IMR-90 (cell line): ENCODE data around the gene SERPINA12. TPM values are rescaled to one million over a fixed set of nuclear protein-coding genes. Genes with fewer than 3 reads are reported as not detected.

Experiments
- ATAC-seq: fragments of 200-7000 bp; cut with Tn5 transposase; 2 replicates; pipeline ENCODE4 v1.9.1; 2020; ENCODE audit warnings: low read depth, mild to moderate bottlenecking, moderate library complexity
- BruUV-seq: library from RNA; stranded (reverse); fragments of 400-500 nt; replicated peaks from 2 replicates; lab custom pipeline; 2021; lab: Mats Ljungman, UMichigan
- CTCF ChIA-PET: fragments of 300-600 bp; formaldehyde crosslinking; extraction: SDS; loops from one replicate; lab custom pipeline; 2021; ENCODE audit warnings: antibody characterized with exemption; lab: Yijun Ruan, JAX
- POLR2A ChIA-PET: fragments of 300-600 bp; sonication (Branson Sonifier 250); formaldehyde crosslinking; loops from one replicate; lab custom pipeline; 2022; ENCODE audit warnings: antibody characterized with exemption; ENCODE audit not compliant: unreplicated experiment; lab: Charles Lee
- DNase-seq: peaks from one replicate; pipeline ENCODE4 v3.0.0; 2013
- H2AFZ ChIP-seq: replicated peaks from 2 replicates; pipeline ENCODE3; 2013; ENCODE audit warnings: low read length, mild to moderate bottlenecking; ENCODE audit not compliant: poor library complexity
- H2AK5ac ChIP-seq: 2 replicates; pipeline ENCODE4 v1.6.1; 2013; ENCODE audit warnings: low read depth, low read length, inconsistent platforms
- H2AK9ac ChIP-seq: replicated peaks from 2 replicates; pipeline ENCODE3; 2013; ENCODE audit warnings: mild to moderate bottlenecking, low read depth, low read length, moderate library complexity; ENCODE audit not compliant: poor library complexity
- H2BK120ac ChIP-seq: 2 replicates; pipeline ENCODE4 v1.6.1; 2013; ENCODE audit warnings: low read depth, low read length, inconsistent platforms
- H2BK15ac ChIP-seq: 3 replicates; pipeline ENCODE4 v1.6.1; 2013; ENCODE audit warnings: low read depth, low read length, inconsistent platforms
- H2BK20ac ChIP-seq: 2 replicates; pipeline ENCODE4 v1.6.1; 2013; ENCODE audit warnings: low read depth, mild to moderate bottlenecking, inconsistent platforms, low read length, moderate library complexity
- H2BK5ac ChIP-seq: 2 replicates; pipeline ENCODE4 v1.6.1; 2013; ENCODE audit warnings: mild to moderate bottlenecking, low read depth, low read length, inconsistent platforms; ENCODE audit not compliant: poor library complexity, severe bottlenecking
- H3K14ac ChIP-seq: replicated peaks from 2 replicates; pipeline ENCODE4 v1.6.1; 2013; ENCODE audit warnings: low read depth, low read length, inconsistent platforms
- H3K18ac ChIP-seq: 2 replicates; pipeline ENCODE4 v1.6.1; 2013; ENCODE audit warnings: low read depth, low read length, control low read depth
- H3K23ac ChIP-seq: 2 replicates; pipeline ENCODE4 v1.6.1; 2013; ENCODE audit warnings: low read depth, low read length, inconsistent platforms
- H3K27ac ChIP-seq: 2 replicates; pipeline ENCODE4 v1.5.1; 2013; ENCODE audit warnings: mild to moderate bottlenecking, control low read depth, low read length; ENCODE audit not compliant: insufficient read depth
- H3K27me3 ChIP-seq: 2 replicates; pipeline ENCODE4 v1.6.1; 2013; ENCODE audit warnings: low read length; ENCODE audit not compliant: control insufficient read depth, insufficient read depth
- H3K36me3 ChIP-seq: 2 replicates; pipeline ENCODE4 v1.6.1; 2013; ENCODE audit warnings: low read length, mixed read lengths; ENCODE audit not compliant: control insufficient read depth, insufficient read depth
- H3K4ac ChIP-seq: 2 replicates; pipeline ENCODE4 v1.6.1; 2013; ENCODE audit warnings: low read depth, low read length, inconsistent platforms
- H3K4me1 ChIP-seq: 2 replicates; pipeline ENCODE4 v1.6.1; 2013; ENCODE audit warnings: low read length, mixed read lengths; ENCODE audit not compliant: control insufficient read depth, insufficient read depth
- H3K4me2 ChIP-seq: 2 replicates; pipeline ENCODE4 v1.6.1; 2013; ENCODE audit warnings: low read depth, mild to moderate bottlenecking, control low read depth, low read length, moderate library complexity
- H3K4me3 ChIP-seq: 2 replicates; pipeline ENCODE4 v1.5.1; 2013; ENCODE audit warnings: low read depth, mild to moderate bottlenecking, control low read depth, low read length, moderate library complexity; ENCODE audit not compliant: insufficient read depth
- H3K56ac ChIP-seq: 2 replicates; pipeline ENCODE4 v1.6.1; 2013; ENCODE audit warnings: low read length, inconsistent platforms; ENCODE audit not compliant: insufficient read depth; ENCODE audit errors: extremely low read depth
- H3K79me1 ChIP-seq, 2 experiments: 2 replicates each; pipeline ENCODE4 v1.6.1; 2013; ENCODE audit warnings: low read length in 2 of 2, inconsistent platforms in 1 of 2, low read depth in 1 of 2
- H3K9ac ChIP-seq: 2 replicates; pipeline ENCODE4 v1.6.1; 2013; ENCODE audit warnings: low read depth, low read length, control low read depth
- H3K9me1 ChIP-seq: 2 replicates; pipeline ENCODE4 v1.6.1; 2013; ENCODE audit warnings: low read length, inconsistent platforms; ENCODE audit not compliant: insufficient read depth
- H3K9me3 ChIP-seq: 2 replicates; pipeline ENCODE4 v1.6.1; 2013; ENCODE audit warnings: low read length; ENCODE audit not compliant: control insufficient read depth, insufficient read depth
- H4K20me1 ChIP-seq: 2 replicates; pipeline ENCODE4 v1.6.1; 2013; ENCODE audit warnings: low read length, inconsistent platforms; ENCODE audit not compliant: insufficient read depth
- H4K5ac ChIP-seq: 2 replicates; pipeline ENCODE4 v1.6.1; 2013; ENCODE audit warnings: mild to moderate bottlenecking, low read depth, low read length, control low read depth
- H4K8ac ChIP-seq, 2 experiments: 2 replicates each; pipeline ENCODE4 v1.6.1; 2013; ENCODE audit warnings: low read depth in 2 of 2, low read length in 2 of 2, control low read depth in 1 of 2, inconsistent platforms in 1 of 2
- H4K91ac ChIP-seq: 2 replicates; pipeline ENCODE4 v1.6.1; 2013; ENCODE audit warnings: low read depth, low read length, inconsistent platforms; ENCODE audit not compliant: insufficient read depth
- BHLHE40 ChIP-seq: fragments of 150-350 bp; IDR thresholded peaks from 2 replicates; pipeline ENCODE4 v1.6.1; 2016; ENCODE audit warnings: mild to moderate bottlenecking, low read depth, low read length
- CEBPB ChIP-seq: IDR thresholded peaks from 2 replicates; pipeline ENCODE4 v1.6.1; 2012; ENCODE audit warnings: low read depth, low read length, improper control_type of control experiment
- CHD1 ChIP-seq: IDR thresholded peaks from 2 replicates; pipeline ENCODE4 v1.6.1; 2012; ENCODE audit warnings: low read depth, low read length, improper control_type of control experiment
- CTCF ChIP-seq: conservative IDR thresholded peaks from 2 replicates; pipeline ENCODE4 v1.5.1; 2012; ENCODE audit warnings: mild to moderate bottlenecking, low read depth, low read length, improper control_type of control experiment
- ELK1 ChIP-seq: fragments of 150-350 bp; IDR thresholded peaks from 2 replicates; pipeline ENCODE4 v1.6.1; 2016; ENCODE audit warnings: low read depth, mild to moderate bottlenecking, low read length, moderate library complexity, borderline replicate concordance
- FOS ChIP-seq: fragments of 150-350 bp; IDR thresholded peaks from 2 replicates; pipeline ENCODE4 v1.6.1; 2016; ENCODE audit warnings: low read depth, low read length
- MAFK ChIP-seq: IDR thresholded peaks from 2 replicates; pipeline ENCODE4 v1.6.1; 2012; ENCODE audit warnings: low read depth, low read length, improper control_type of control experiment
- MAZ ChIP-seq: IDR thresholded peaks from 2 replicates; pipeline ENCODE4 v1.6.1; 2012; ENCODE audit warnings: low read depth, mild to moderate bottlenecking, low read length, improper control_type of control experiment, moderate library complexity, borderline replicate concordance
- MXI1 ChIP-seq: IDR thresholded peaks from 2 replicates; pipeline ENCODE4 v1.6.1; 2012; ENCODE audit warnings: low read depth, mild to moderate bottlenecking, low read length, moderate library complexity, borderline replicate concordance
- NFE2L2 ChIP-seq: fragments of 150-350 bp; IDR thresholded peaks from 2 replicates; pipeline ENCODE4 v1.6.1; 2016; ENCODE audit warnings: low read depth, mild to moderate bottlenecking, low read length
- POLR2A ChIP-seq: IDR thresholded peaks from 2 replicates; pipeline ENCODE4 v1.6.1; 2012; ENCODE audit warnings: mild to moderate bottlenecking, low read depth, low read length
- RAD21 ChIP-seq: IDR thresholded peaks from 2 replicates; pipeline ENCODE4 v1.6.1; 2012; ENCODE audit warnings: low read length, improper control_type of control experiment
- RCOR1 ChIP-seq: IDR thresholded peaks from 2 replicates; pipeline ENCODE4 v1.6.1; 2012; ENCODE audit warnings: mild to moderate bottlenecking, low read length, improper control_type of control experiment; ENCODE audit not compliant: insufficient replicate concordance
- RFX5 ChIP-seq: IDR thresholded peaks from 2 replicates; pipeline ENCODE4 v1.8.0; 2012; ENCODE audit warnings: low read depth, mild to moderate bottlenecking, low read length, moderate library complexity
- SMC3 ChIP-seq: fragments of 150-350 bp; IDR thresholded peaks from 2 replicates; pipeline ENCODE4 v1.6.1; 2016; ENCODE audit warnings: low read depth, mild to moderate bottlenecking, antibody characterized with exemption, low read length, moderate library complexity
- USF2 ChIP-seq: fragments of 150-350 bp; IDR thresholded peaks from 2 replicates; pipeline ENCODE4 v1.6.1; 2017; ENCODE audit warnings: mild to moderate bottlenecking, antibody characterized with exemption, low read length, low read depth
- WGBS, 2 experiments: methylation state at CpG; one replicate each; pipeline versions ENCODE4 v1.1.5 to v1.1.7; 2013; ENCODE audit warnings: missing lambda C conversion rate in 2 of 2; ENCODE audit not compliant: insufficient read length in 1 of 2; ENCODE audit errors: extremely low coverage in 2 of 2; 5-methylcytosine and 5-hydroxymethylcytosine counted together
- dilution Hi-C: fragments of 300-500 bp; cut with HindIII; formaldehyde crosslinking; loops from one replicate; pipeline ENCODE4 v1.14.3; 2018; ENCODE audit warnings: low sequenced_read_pairs; ENCODE audit not compliant: unreplicated experiment
- in situ Hi-C: fragments of 300-500 bp; cut with MboI; formaldehyde crosslinking; loops from 3 replicates; pipeline ENCODE4 v1.14.3; 2019; ENCODE audit warnings: low sequenced_read_pairs, inconsistent platforms, mixed read lengths
- intact Hi-C: fragments of 100-400 bp; cut with micrococcal nuclease; formaldehyde crosslinking; loops from 2 replicates; pipeline ENCODE4 v1.10.0; 2022
- polyA plus RNA-seq, 3 experiments: library from polyadenylated mRNA; depleted of rRNA; stranded (reverse); fragments of >200 nt; gene quantifications; 2 replicates each; pipeline ENCODE4 v1.2.3, GENCODE V29; 2012; ENCODE audit warnings: low replicate concordance in 1 of 3
- total RNA-seq: library from RNA; depleted of rRNA; stranded (reverse); fragments of >200 nt; gene quantifications from 2 replicates; pipeline ENCODE4 v1.2.3, GENCODE V29; 2012

The SERPINA12 gene
- total and polyA plus RNA-seq, 2 of the 4 experiments (the other 2 are of a cell fraction) = not detected

GRCh38 chr14:94505206-94505605, 4.1 kb downstream of the SERPINA12 start:
- intact Hi-C loops = no loop called here
- Histone ChIP-seq H2BK15ac (no peak overlapping the region), H4K91ac (no peak overlapping the region), H3K14ac (no peak overlapping the region), H2AK9ac (no peak overlapping the region), H3K23ac (no peak overlapping the region), H3K4ac (no peak overlapping the region), H3K9me1 (no peaks in the 10 kb centered on the region), H4K5ac (no peak overlapping the region), H3K18ac (no peak overlapping the region), H4K8ac (no peak overlapping the region), H3K27ac (no peak overlapping the region), H3K27me3 (no peaks in the 10 kb centered on the region), H3K9ac (no peak overlapping the region), H2BK120ac (no peak overlapping the region), H3K79me1 (no peaks in the 10 kb centered on the region), H2BK5ac (no peak overlapping the region), H2AFZ (no peak overlapping the region), H3K56ac (no peak overlapping the region), H2BK20ac (no peak overlapping the region), H4K20me1 (no peaks in the 10 kb centered on the region), H3K36me3 (no peaks in the 10 kb centered on the region), H2AK5ac (no peak overlapping the region), H3K4me2 (no peak overlapping the region), H3K4me3 (no peak overlapping the region), H3K4me1 (no peaks in the 10 kb centered on the region), H3K9me3 (0 out of 2 replicates have a peak, but pooled peaks cover 2% of the 10 kb centered on the region)
- no TSS peak for BruUV-seq
- dilution Hi-C loops = no loop called here
- ChIA-PET POLR2A (no interaction called here), CTCF (interaction anchor here (0.8 kb wide), 1 partner anchor 19 kb away, joined by 3 read pairs; no protein-coding TSS in a partner anchor)
- no peak for DNase-seq
- 79% methylated on average over 3 of the region's 4 CpGs; no CpG with 5 or more reads in 1 of the 2 experiments for WGBS, 2 experiments
- TF ChIP-seq MAZ = no peak
- no peak for TF ChIP-seq CHD1
- no peak for TF ChIP-seq ELK1
- TF ChIP-seq CEBPB = no peak
- no peak for TF ChIP-seq MAFK
- TF ChIP-seq MXI1 = no peak
- TF ChIP-seq NFE2L2 = no peak
- TF ChIP-seq FOS = no peak
- TF ChIP-seq RFX5 = no peak
- no peak for TF ChIP-seq RAD21
- no peak for TF ChIP-seq BHLHE40
- no peak for TF ChIP-seq CTCF
- TF ChIP-seq POLR2A = no peak
- no peak for TF ChIP-seq RCOR1
- no peak for TF ChIP-seq USF2
- no peak for TF ChIP-seq SMC3
- no peak for ATAC-seq
- in situ Hi-C loops = no loop called here
